HCT116 (cell line): Measurements from ENCODE around the gene GNAS-AS1. TPM values are rescaled to one million over a fixed set of nuclear protein-coding genes. Genes with fewer than 3 reads are reported as not detected.

ENCODE experiments used
- ATAC-seq: fragments of 200-7000 bp; cut with Tn5 transposase; 2 replicates; pipeline ENCODE4 v1.9.1; 2020; ENCODE audit warnings: mild to moderate bottlenecking, moderate library complexity
- BruUV-seq: library from RNA; stranded (reverse); fragments of 400-500 nt; replicated peaks from 2 replicates; lab custom pipeline; 2021; lab: Mats Ljungman, UMichigan
- CTCF ChIA-PET: fragments of 300-600 bp; sonication (Branson Sonifier 250); formaldehyde crosslinking; loops from one replicate; lab custom pipeline; 2021; ENCODE audit warnings: antibody characterized with exemption; lab: Charles Lee
- POLR2A ChIA-PET: fragments of 300-600, 350-600 bp; sonication (Branson Sonifier 250); formaldehyde crosslinking; loops from one replicate; lab custom pipeline; 2021; ENCODE audit warnings: antibody characterized with exemption; lab: Charles Lee
- RAD21 ChIA-PET, 2 experiments: fragments of 300-600 bp; sonication (Branson Sonifier 250); formaldehyde crosslinking; loops; one replicate each; lab custom pipeline; 2023; ENCODE audit warnings: low total read pairs in 2 of 2; ENCODE audit not compliant: uncharacterized antibody in 2 of 2, unreplicated experiment in 2 of 2, low non-redundant PET in 1 of 2; lab: Charles Lee
- DNase-seq: peaks from one replicate; pipeline ENCODE4 v3.0.0-alpha.2; 2010; ENCODE audit warnings: low read depth, low spot score
- H2AFZ ChIP-seq: fragments of 200-600 bp; shearing (Covaris generic), sonication (generic); 2 replicates; pipeline ENCODE4 v1.6.1; 2017; ENCODE audit warnings: low read depth, mixed run types, mixed read lengths, antibody characterized with exemption, low read length; ENCODE audit not compliant: poor library complexity, severe bottlenecking
- H3K27ac ChIP-seq: 2 replicates; pipeline ENCODE4 v1.5.1; 2012; ENCODE audit warnings: low read depth, low read length
- H3K27me3 ChIP-seq: fragments of 200-600 bp; sonication (generic); 2 replicates; pipeline ENCODE4 v1.6.1; 2016; ENCODE audit warnings: mixed run types, low read length, mixed read lengths; ENCODE audit not compliant: insufficient read depth
- H3K36me3 ChIP-seq, 2 experiments: fragments of 200-500 bp in 1 of 2; fragments of 200-600 bp in 1 of 2; sonication (Bioruptor generic) in 1 of 2; sonication (generic) in 1 of 2; 2 replicates each; pipeline versions ENCODE4 v1.5.1 to v1.6.1; 2014 to 2016; ENCODE audit warnings: low read length in 2 of 2, inconsistent platforms in 1 of 2, mixed read lengths in 1 of 2, mixed run types in 1 of 2; ENCODE audit not compliant: insufficient read depth in 2 of 2, control insufficient read depth in 1 of 2
- H3K4me1 ChIP-seq, 2 experiments: fragments of 200-600 bp in 1 of 2; sonication (generic) in 1 of 2; 2 replicates each; pipeline versions ENCODE4 v1.5.1 to v1.6.1; 2012 to 2017; ENCODE audit warnings: low read length in 2 of 2, inconsistent platforms in 1 of 2, mild to moderate bottlenecking in 1 of 2, mixed read lengths in 1 of 2, mixed run types in 1 of 2, moderate library complexity in 1 of 2; ENCODE audit not compliant: insufficient read depth in 2 of 2, control insufficient read depth in 1 of 2
- H3K4me2 ChIP-seq: fragments of 200-600 bp; sonication (generic); 2 replicates; pipeline ENCODE4 v1.6.1; 2017; ENCODE audit warnings: mixed run types, low read length, mixed read lengths
- H3K4me3 ChIP-seq, 2 experiments: fragments of 200-600 bp in 1 of 2; sonication (generic) in 1 of 2; replicated peaks in 1 of 2; 2 replicates each; pipeline ENCODE4 v1.5.1; 2011 to 2016; ENCODE audit warnings: low read length in 2 of 2, control low read depth in 1 of 2, low read depth in 1 of 2, mild to moderate bottlenecking in 1 of 2, mixed read lengths in 1 of 2, mixed run types in 1 of 2
- H3K79me2 ChIP-seq: fragments of 200-600 bp; sonication (generic); 2 replicates; pipeline ENCODE4 v1.6.1; 2017; ENCODE audit warnings: mild to moderate bottlenecking, mixed run types, low read length, moderate library complexity, mixed read lengths; ENCODE audit not compliant: insufficient read depth
- H3K9ac ChIP-seq: fragments of 200-600 bp; sonication (generic); 2 replicates; pipeline ENCODE4 v1.6.1; 2016; ENCODE audit warnings: low read length, mixed read lengths
- H3K9me2 ChIP-seq: fragments of 200-600 bp; sonication (generic), shearing (Covaris generic); 2 replicates; pipeline ENCODE4 v1.6.1; 2017; ENCODE audit warnings: mixed run types, mild to moderate bottlenecking, moderate library complexity; ENCODE audit not compliant: insufficient read depth
- H3K9me3 ChIP-seq, 2 experiments: fragments of 200-500 bp in 1 of 2; fragments of 200-600 bp in 1 of 2; sonication (Bioruptor generic) in 1 of 2; sonication (generic) in 1 of 2; 2 replicates each; pipeline ENCODE4 v1.6.1; 2014 to 2017; ENCODE audit warnings: low read length in 2 of 2, mixed read lengths in 2 of 2, inconsistent platforms in 1 of 2, low read depth in 1 of 2, mild to moderate bottlenecking in 1 of 2, mixed run types in 1 of 2, moderate library complexity in 1 of 2; ENCODE audit not compliant: control insufficient read depth in 1 of 2, insufficient read depth in 1 of 2
- H4K20me1 ChIP-seq: fragments of 200-600 bp; sonication (generic), shearing (Covaris generic); 2 replicates; pipeline ENCODE4 v1.6.1; 2017; ENCODE audit warnings: mixed run types, mild to moderate bottlenecking, moderate library complexity; ENCODE audit not compliant: insufficient read depth
- ATF3 ChIP-seq: IDR thresholded peaks from 2 replicates; pipeline ENCODE4 v1.6.1; 2012
- CBX3 ChIP-seq: IDR thresholded peaks from 2 replicates; pipeline ENCODE4 v1.6.1; 2012; ENCODE audit warnings: low read depth
- CTCF ChIP-seq, 3 experiments: fragments of 200-600 bp in 1 of 3; sonication (generic) in 1 of 3; IDR thresholded peaks in 2 of 3; conservative IDR thresholded peaks in 1 of 3; 2 replicates each; pipeline ENCODE4 v1.5.1; 2012 to 2017; ENCODE audit warnings: low read depth in 2 of 3, low read length in 2 of 3, antibody characterized with exemption in 1 of 3, borderline replicate concordance in 1 of 3, control low read depth in 1 of 3, mild to moderate bottlenecking in 1 of 3, mixed read lengths in 1 of 3, mixed run types in 1 of 3, moderate library complexity in 1 of 3; ENCODE audit not compliant: insufficient read depth in 1 of 3
- EGR1 ChIP-seq: IDR thresholded peaks from 2 replicates; pipeline ENCODE4 v1.6.1; 2012; ENCODE audit warnings: low read depth
- ELF1 ChIP-seq: IDR thresholded peaks from 2 replicates; pipeline ENCODE4 v1.6.1; 2012; ENCODE audit warnings: low read depth, borderline replicate concordance
- EZH2phosphoT487 ChIP-seq: fragments of 200-600 bp; IDR thresholded peaks from 2 replicates; pipeline ENCODE4 v1.6.1; 2018; ENCODE audit warnings: antibody characterized with exemption, borderline replicate concordance
- FOSL1 ChIP-seq: IDR thresholded peaks from 2 replicates; pipeline ENCODE4 v1.6.1; 2012; ENCODE audit warnings: low read depth
- POLR2A ChIP-seq: IDR thresholded peaks from 2 replicates; pipeline ENCODE4 v1.7.0; 2011; ENCODE audit warnings: borderline replicate concordance; ENCODE audit not compliant: insufficient read depth, insufficient read length; ENCODE audit errors: extremely low read depth
- POLR2AphosphoS5 ChIP-seq: IDR thresholded peaks from 2 replicates; pipeline ENCODE4 v1.6.1; 2011; ENCODE audit warnings: mild to moderate bottlenecking, low read depth, low read length, moderate library complexity
- REST ChIP-seq: IDR thresholded peaks from 2 replicates; pipeline ENCODE4 v1.6.1; 2012; ENCODE audit warnings: low read depth
- YY1 ChIP-seq: IDR thresholded peaks from 2 replicates; pipeline ENCODE4 v1.6.1; 2011; ENCODE audit warnings: low read length, low read depth, moderate library complexity, mild to moderate bottlenecking; ENCODE audit not compliant: insufficient replicate concordance; ENCODE audit errors: extremely low read depth
- intact Hi-C: fragments of 100-400 bp; cut with micrococcal nuclease; formaldehyde crosslinking; loops from 2 replicates; pipeline ENCODE4 v1.10.0; 2022
- total RNA-seq: library from RNA; stranded (reverse); gene quantifications from one replicate; pipeline ENCODE4 v1.2.1, GENCODE V29; 2021; ENCODE audit not compliant: unreplicated experiment

GNAS-AS1 gene
- total RNA-seq, 1 experiment from 2014 or later: not detected

- H4K20me1 ChIP-seq: no peaks in the 10 kb centered on the region
- ChIA-PET CTCF (interaction anchor here (1.9 kb wide), 1 partner anchor 360 kb away, joined by 6 read pairs; no protein-coding TSS in a partner anchor), POLR2A (no interaction called here), RAD21 (no interaction called here)
- H3K9me2 ChIP-seq: no peaks in the 10 kb centered on the region
- H3K4me1 ChIP-seq: no peaks in the 10 kb centered on the region
- no peaks in the 10 kb centered on the region for H3K9me3 ChIP-seq
- intact Hi-C loops: no loop called here
- no peak overlapping the region for H3K4me2 ChIP-seq
- H3K27ac ChIP-seq: no peak overlapping the region
- H3K4me3 ChIP-seq: no peak overlapping the region
- no peak overlapping the region for H3K9ac ChIP-seq
- no peak for ATAC-seq
- no TSS peak for BruUV-seq
- no peaks in the 10 kb centered on the region for H3K79me2 ChIP-seq
- TF ChIP-seq CBX3 (no peak), EGR1 (no peak), ELF1 (no peak), FOSL1 (no peak), REST (no peak), ATF3 (no peak), POLR2AphosphoS5 (no peak), CTCF (IDR thresholded peaks at IDR 0.05 in 2 of 3, conservative IDR thresholded peaks at IDR 0.05 in 1 of 3; ENCODE audit: borderline replicate concordance in 1 of 3, insufficient read depth in 1 of 3, low read depth in 2 of 3, low read length in 2 of 3) (no peak), YY1 (no peak), POLR2A (no peak), EZH2phosphoT487 (no peak)
- H2AFZ ChIP-seq: no peak overlapping the region
- no peaks in the 10 kb centered on the region for H3K36me3 ChIP-seq
- no peak for DNase-seq
- H3K27me3 ChIP-seq: peaks cover 15% of the 10 kb centered on the region; the same call in 1 of the 2 replicates
Measured at GRCh38 chr20:58841539-58842264, 9.0 kb downstream of the GNAS-AS1 start.
